HG03457 (cell line): Measurements from ENCODE around the gene NSD2.
A peak's percentile ranks its signal among the peaks of the same experiment; 100 is the strongest.
"Not testable (repeated sequence)": the region's sequence is repeated elsewhere in the genome, so short reads cannot be mapped to it uniquely, and the experiment has no call there.

ENCODE experiments used
- ATAC-seq: cut with Tn5 transposase; IDR thresholded peaks from one replicate; pipeline ENCODE4 v1.9.1; 2021; ENCODE audit warnings: moderate number of reproducible peaks; ENCODE audit not compliant: unreplicated experiment

NSD2 gene

GRCh38 chr4:1841201-1841886, 29.8 kb upstream of the NSD2 start:
- ATAC-seq, result no peak

- no peak for ATAC-seq
Measured at GRCh38 chr4:1841887-1842210, 29.3 kb upstream of the NSD2 start.

- ATAC-seq, result no peak
Measured at GRCh38 chr4:1842339-1842895, 28.8 kb upstream of the NSD2 start.

- no peak for ATAC-seq
Measured at GRCh38 chr4:1842993-1843448, 28.2 kb upstream of the NSD2 start.

GRCh38 chr4:1843852-1844251, 27.3 kb upstream of the NSD2 start:
- no peak for ATAC-seq

GRCh38 chr4:1844618-1845017, 26.6 kb upstream of the NSD2 start:
- ATAC-seq, result not testable (repeated sequence)

- no peak for ATAC-seq
Measured at GRCh38 chr4:1846580-1846979, 24.6 kb upstream of the NSD2 start.

- ATAC-seq, result no peak
Measured at GRCh38 chr4:1850276-1850675, 20.9 kb upstream of the NSD2 start.

GRCh38 chr4:1851160-1851559, 20.0 kb upstream of the NSD2 start:
- no peak for ATAC-seq

GRCh38 chr4:1851575-1852410, 19.4 kb upstream of the NSD2 start:
- no peak for ATAC-seq

GRCh38 chr4:1852904-1853623, 18.1 kb upstream of the NSD2 start:
- ATAC-seq, result no peak

- ATAC-seq, result no peak
Measured at GRCh38 chr4:1854752-1855151, 16.4 kb upstream of the NSD2 start.

- peak; percentile 22 for ATAC-seq
Measured at GRCh38 chr4:1855333-1856070, 15.7 kb upstream of the NSD2 start.

GRCh38 chr4:1856071-1856942, 14.9 kb upstream of the NSD2 start, which contains the start of gene LETM1:
Gene LETM1, minus strand, starts transcription at chr4:1856156. Its CDS starts 206 bp downstream, at chr4:1855950.
- ATAC-seq, result peak; percentile 75

- ATAC-seq, result no peak
Measured at GRCh38 chr4:1856943-1857699, 14.1 kb upstream of the NSD2 start.

- no peak for ATAC-seq
Measured at GRCh38 chr4:1857931-1858330, 13.3 kb upstream of the NSD2 start.

- ATAC-seq, result no peak
Measured at GRCh38 chr4:1859389-1859753, 11.8 kb upstream of the NSD2 start.

- ATAC-seq, result no peak
Measured at GRCh38 chr4:1862055-1862911, 8.9 kb upstream of the NSD2 start.
